HG02610 (cell line): ENCODE results near the gene KLHL29.

Source experiments
- ATAC-seq: cut with Tn5 transposase; IDR thresholded peaks from one replicate; pipeline ENCODE4 v1.9.1; 2021; ENCODE audit warnings: mild to moderate bottlenecking, moderate library complexity; ENCODE audit not compliant: unreplicated experiment

KLHL29 gene

DNA sequence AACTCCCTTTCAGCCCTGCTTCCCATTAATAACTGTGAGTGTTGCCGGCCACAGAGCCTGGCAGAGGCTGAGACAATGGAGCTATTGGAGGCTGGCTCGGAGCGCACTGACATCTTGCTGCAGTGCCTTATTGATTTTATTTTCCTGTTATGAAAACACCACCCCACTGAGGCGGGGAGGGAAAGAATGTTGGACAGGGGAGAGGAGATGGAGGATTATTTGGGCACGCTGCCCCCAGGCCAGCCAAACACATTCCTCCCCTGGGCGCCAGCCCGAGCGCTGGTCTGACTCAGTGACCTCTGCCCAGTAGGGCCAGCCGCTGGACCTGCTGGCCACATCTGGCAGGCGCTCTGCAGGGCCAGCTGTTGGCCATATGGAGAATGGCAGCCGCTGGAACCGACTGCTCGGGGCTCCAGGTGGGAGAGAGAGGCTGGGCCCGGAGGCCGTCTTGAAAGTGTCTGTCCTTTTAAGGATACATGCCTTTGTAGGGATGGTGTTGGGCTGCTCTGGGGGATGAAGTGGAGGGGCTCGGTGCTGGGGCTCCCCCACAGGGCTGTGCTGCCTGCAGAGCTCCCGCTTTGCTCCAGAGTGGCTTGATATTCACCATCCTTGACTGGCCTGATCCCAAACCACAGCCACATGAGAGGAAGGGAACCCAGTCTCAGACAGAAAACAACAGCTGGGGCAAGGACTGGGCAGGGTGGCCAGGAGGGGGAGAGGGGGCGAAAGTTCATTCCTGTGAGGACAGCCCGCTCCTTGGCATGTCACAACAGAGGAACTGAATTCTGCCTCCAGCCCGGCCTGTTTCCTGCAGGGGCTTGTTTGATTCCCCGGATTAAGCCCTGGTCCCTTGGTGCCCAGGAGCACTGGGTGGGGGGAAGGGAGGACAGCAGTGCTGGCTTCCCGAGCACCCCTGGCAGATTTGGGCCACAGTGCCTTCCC lies 179.0 kb downstream of the KLHL29 start:
- no peak for ATAC-seq

DNA sequence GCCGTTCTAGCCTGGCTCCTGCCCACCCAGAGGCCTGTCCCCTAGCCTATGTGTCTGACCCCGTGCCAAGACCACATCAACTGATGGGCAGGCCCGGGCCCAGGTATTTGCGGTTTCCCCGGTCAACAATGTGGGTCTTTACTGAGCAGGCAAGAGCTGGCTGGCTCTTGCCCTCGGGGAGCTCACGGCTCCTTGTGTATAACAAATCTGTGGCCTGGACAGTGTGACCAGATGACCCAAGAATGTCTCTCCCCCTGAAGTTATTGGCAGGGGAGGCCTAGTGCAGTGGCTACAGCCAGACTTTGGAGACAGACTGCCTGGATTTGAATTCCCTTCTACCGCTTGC lies 179.6 kb downstream of the KLHL29 start:
- no peak for ATAC-seq

DNA sequence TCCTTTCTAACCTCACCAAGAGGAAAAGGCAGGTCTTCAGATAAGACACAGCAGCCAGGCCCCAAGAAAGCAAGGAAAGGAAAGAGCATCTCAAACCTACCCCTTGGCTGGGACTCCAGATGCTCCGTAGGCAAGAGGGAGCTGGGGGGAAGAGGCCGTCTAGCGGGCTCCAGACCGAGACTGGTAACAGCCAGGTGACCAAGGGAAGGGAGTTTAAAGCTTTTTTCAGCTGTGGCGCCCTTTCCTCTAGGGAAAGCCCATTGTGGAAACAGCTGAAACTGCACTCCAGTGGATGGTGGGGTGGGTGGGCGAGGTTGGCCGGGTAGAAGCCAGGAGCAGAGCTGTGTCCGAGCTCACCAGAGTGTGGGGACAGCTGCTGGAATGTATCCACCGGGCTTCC lies 180.4 kb downstream of the KLHL29 start:
- ATAC-seq: no peak

DNA sequence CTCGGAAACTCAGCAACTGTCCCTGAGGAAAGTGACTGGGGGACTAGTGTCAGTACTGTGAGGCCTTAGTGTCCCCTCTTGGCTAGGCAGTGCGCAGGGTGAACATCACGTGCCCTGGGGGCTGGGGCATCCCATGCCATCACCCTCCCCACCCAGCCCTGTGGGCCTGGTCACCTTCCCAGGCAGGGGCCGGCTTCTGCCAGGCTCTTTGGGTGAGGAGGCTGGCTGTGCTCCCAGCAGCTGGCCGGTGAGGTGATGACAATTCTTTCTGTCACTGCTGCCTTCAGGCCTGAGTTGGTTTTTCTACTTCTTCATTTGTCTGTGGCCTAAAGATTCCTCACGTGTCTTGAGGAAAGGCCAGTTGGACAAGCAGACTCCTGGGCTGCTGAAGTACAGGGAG lies 180.8 kb downstream of the KLHL29 start:
- no peak for ATAC-seq

DNA sequence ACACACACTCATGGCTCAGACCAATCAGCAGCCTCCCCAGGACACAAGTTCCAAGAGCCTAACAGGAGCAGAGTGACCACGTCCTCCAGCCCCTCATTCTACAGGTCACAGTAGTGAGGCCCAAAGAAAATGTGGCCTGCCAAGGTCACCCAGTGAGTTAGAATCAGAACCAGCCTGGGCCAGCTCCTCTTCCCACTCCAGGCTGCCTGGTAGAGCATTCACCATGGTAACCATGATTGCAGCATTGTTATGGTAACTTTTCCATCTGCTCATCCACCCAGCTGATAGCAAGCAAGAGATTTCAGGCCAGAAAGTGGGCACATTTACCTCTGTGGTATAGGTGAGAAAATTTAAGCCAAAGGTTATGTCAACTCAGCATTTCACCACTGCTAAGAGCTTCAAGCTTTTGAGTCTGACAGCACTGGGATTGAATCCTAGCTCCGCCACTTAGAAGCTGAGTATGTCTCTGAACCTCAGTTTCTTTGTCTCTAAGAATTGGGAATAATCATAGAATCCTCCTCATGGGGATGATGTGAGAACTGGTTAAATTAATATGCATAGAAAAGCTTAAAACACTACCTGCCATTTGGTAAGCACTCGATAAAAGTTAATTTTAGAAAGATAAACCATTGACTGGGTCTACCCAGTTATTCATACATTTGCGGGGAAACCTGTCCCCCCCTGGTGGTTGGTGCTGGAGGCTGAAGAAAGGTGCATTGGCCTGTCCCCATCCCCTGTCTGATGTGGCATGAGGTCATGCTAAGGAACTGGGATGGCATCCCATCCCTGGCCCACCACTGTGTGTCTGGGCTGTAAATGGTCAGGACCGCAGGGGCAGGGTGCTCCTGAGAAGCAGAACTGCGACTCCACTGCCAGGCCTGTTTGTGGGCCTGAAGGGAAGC lies 181.5 kb downstream of the KLHL29 start:
- no peak for ATAC-seq

DNA sequence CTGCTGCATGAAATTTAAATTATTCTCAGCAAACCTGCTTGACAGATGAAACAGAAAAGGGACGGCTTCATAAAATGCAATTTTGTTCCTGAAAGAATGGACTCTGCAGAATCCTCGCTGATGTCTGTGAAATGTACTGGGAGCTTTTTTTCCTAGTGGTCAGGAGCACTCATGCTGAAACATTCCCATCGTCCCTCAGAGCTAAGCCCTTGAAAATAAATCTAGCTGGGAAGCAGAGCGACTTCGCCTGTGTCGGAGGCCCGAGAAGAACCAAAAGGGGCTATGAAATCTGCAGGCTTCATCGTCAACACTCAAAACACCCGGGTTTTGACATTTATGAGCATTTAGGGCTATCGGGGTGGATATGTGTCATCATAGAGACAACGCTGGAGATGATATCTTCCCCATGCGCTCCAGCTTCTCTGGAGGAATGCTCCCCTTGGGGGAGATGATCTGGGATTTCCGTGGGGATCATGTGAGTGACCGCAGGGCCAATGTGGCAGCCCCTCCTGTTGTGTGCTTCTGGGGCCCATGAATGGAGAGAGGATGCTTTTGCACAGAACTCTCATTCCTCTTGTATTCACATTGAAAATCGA lies 182.3 kb downstream of the KLHL29 start:
- no peak for ATAC-seq

DNA sequence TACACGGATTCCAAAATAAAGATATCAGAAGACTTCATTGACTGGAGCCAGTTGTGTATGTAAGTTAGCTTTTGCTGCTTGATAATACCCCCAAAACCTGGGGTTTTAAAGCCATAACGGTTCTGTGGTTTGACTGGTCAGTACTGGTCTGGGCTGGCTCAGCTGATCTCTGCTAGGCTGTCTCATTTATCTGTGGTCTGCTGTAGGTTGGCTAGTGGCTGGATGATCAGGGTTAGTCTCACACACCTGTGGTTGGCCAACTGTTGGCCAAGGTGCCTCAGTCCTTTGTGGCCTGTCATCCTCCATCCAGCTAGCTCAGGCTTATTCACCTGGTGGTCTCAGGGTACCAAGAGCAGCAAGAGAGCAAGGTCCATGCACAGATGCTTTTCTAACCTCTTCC lies 183.2 kb downstream of the KLHL29 start:
- ATAC-seq: no peak

DNA sequence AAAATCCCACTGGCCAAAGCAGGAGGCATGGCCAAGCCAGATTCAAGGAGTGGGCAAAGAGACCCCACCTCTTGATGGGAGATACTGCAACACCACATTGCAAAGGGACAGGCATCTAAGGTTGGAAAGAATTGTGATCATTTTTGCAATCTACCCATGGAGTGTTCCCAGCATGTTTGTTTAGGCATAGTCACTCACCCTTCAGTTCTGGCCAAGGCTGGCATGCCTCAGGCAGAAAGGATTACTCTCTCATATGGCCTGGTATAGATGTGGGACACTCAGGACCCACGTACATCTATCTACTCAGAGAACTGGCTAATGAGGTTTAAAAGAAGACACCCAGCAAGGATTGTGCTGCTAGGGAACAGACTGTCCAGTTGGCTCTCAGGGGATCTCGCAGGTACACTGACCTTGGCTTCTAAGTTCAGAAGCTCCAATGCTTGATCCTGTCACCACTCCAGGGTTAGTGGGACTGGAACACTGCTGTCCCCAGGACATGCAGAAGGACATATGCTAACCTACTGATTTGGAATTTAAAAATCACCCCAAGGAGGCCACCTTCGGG lies 183.7 kb downstream of the KLHL29 start:
- no peak for ATAC-seq

DNA sequence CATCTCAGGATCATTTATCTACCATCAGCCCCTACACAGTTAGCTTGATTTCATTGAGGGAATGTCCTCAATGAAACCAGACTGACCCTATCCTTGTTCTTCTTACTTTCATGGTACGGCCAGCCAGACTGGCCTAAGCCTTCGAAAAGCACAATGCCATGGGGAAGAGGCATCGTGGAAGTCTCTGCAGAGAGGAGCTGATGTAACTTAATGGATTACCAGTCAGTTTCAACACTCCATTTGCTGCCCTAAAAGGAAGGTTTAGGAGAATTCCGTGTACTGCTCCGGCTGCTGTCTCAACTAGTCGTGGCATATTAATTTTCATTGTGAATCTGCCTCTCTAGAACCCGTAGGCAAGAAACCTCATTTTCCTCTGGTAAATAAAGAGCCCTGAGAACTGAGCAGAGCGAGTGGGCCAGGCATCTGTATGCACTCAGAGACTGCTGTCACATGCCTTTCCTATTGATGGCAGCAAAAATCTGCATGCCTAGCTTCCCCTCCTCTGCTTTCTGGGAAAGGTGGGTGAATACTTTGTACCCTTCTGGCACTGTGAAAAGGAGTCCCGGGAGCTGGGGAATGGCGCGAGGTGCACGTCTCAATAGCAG lies 184.9 kb downstream of the KLHL29 start:
- no peak for ATAC-seq

DNA sequence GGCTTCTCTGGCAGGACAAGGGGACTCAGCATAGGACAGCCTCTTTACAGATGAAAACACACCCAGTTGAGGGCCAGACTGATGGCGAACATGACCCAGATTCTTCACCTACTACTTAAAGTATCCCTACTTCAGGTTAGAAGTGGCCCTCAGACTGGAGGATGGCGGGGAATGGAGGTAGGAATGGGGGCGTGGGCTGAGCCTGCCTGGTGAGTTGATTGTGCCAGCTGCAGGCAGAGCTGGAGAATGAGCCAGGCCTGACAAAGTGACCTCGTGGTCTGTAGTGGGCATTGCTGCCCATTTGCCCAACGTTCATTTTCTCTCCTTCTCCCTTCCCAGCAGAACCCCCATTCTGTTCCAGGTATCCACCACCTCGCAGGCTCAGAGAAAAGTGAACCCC lies 186.1 kb downstream of the KLHL29 start:
- no peak for ATAC-seq

DNA sequence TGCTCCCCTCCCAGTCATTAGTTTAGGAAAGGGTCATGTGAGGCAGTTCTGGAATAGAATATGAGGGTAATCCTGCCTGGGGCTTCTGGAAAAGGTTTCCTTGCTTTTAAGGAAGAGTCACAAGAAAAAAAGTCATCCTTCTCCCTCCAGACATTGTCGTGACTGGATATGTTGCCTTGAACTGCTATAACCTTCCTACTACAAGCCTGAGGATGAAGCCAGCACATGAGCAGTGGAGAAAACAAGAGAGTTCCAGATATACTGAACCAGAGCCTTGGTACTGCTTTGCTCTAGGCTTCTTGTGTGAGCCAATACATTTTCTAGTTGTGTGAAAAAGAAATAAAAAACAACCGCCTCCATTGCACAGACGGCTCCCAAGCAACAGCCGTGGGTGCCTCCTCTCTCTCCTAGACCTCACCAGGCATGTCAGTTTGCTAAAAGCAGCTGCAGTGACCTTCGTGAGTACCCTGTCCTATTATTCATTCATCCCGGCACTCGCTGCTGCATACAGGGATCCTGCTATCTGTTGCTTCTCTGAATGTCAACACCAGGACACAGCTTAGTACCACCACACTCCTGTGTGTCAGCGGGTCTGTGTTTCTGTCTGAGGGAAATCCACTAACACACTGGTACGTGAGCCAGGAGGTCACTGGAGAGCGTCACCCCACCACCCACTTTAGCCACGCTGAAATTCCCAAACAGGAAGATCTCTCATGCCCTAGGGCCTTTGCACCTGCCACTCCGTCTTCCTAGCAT lies 186.7 kb downstream of the KLHL29 start:
- no peak for ATAC-seq

DNA sequence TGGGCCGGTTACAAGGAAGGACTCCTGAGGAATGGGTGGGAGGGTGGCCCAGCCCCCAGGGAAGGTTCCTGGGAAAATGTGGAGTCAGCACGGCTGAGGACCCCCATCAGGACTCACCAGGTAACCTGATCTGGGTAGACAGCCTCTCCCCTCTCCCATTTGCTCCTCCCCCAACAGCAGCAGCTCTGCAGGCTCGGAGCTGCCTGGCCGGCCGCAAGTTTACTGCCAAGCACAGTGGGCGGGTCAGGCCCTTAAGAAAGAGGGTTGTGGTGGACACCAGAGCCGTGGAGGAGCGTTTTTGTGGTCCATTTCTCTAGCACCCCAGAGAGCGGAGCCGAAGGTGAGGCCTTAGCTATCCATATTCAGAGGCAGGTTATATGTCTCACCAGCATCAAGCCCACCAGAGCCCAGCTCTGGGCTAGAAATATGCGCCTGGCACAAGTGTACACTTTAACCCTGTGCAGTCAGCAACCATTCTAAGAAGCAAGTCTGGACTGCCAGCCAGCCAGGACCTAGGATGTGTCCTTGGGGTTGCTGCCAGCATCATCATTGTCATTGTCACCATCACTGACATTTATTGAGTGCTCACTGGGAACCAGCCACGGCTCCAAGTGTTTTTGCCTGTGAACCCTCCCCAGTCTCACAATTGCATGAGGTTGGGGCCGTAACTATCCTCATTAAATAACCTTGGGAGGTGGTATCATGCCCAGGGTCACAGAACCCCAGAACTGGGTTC lies 190.1 kb downstream of the KLHL29 start:
- ATAC-seq: no peak

DNA sequence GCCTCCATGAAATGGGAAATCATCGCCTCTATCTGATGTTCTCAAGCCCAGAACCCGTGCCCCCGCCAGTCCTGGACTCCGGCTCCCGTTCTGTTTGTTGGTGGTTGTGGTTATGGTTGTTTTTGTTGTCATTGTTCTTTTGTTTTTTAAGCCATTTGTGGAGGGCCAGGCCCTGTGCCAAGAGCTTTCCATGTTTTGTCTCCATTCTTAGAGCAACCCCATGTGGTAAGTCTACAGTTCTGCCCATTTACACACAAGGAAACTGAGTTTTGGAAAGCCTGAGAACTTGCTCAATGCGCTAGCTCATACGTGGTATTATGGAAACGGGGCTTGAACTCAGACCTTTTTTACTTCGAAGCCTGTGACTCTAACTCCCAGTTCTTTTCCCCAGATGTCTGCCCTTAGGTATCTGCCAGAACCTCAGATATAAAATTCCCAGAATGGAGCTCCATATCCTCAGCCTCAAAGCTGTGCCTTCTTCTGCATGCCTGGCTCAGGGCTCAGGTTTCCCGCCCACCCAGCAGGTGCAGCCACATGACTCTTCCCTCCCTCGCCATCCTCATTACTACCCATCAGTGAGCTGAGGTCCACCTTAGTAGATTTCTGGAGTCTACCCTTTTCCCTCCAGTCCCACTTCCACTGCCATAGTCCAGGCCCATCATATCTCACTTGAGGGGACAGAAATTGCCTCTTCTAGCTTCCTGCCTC lies 194.1 kb downstream of the KLHL29 start:
- ATAC-seq: no peak

DNA sequence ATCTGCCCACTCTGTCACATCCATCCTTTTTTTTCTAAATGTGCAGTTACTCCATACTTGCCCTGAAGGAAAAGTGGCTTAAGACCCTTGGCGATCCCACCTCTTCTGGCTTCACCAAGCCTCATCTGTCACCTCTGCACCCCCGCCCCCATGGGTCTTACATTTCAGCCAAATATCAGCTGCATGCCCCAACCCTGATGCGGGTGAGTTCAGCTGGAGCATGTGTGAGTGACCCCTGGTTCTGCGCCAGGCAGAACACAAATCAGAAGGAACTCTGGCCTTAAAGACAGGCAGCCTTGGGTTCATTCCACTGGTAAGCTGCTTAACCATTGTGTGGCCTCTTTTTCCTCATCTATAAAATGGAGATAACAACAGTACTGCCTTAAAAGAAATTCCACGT lies 194.7 kb downstream of the KLHL29 start:
- ATAC-seq: no peak

DNA sequence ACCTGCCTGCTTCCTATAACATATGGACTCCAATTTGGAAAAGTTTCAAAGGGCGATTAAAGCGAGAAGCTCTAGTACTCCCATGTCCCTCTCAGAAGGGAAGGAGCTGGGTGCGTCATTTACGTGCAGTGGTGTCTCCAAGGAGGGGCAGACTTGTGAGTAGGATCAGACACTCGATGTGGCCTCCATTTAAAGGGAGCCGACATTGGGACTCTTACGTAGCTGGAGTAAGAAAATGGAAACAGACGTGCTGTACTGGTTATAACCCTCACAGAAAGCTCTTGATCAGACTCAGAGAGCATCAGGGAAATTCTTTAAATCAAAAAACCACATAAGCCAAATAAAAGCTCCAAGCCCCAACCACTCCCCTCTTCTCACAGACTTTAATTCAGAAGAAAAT lies 198.5 kb downstream of the KLHL29 start:
- no peak for ATAC-seq

DNA sequence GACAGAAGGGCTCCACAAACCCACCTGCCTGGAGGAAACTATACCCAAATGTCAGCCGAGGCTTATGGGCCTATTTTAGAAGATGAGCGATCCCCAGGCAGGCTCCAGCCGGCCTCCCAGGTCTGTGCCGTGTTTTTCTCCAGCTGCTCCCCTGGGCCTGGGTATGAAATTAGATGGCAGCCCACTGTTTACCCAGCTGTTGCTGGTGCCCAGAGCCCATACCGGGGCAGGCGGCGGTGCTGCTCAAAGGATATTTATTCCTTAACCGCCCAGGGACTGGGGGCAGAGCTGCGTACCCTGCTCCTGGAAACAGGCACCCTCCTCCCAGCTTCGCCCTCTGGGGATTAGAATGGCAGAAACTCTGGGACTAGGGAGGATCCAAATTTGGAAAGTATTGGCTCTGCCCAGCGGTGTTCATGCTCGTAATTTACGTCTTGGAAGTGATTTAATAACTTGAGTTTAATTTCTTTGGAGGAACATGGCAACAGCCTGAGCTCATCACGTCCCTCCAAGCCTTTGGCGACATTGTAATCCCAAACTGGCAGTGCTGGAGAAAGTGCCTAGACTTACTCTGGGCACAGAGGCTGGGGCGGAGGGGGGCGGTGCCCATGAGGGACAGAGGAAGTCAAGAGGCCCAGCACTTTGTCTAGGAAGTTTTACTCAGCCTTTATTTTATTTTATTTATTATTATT lies 199.2 kb downstream of the KLHL29 start:
- no peak for ATAC-seq

DNA sequence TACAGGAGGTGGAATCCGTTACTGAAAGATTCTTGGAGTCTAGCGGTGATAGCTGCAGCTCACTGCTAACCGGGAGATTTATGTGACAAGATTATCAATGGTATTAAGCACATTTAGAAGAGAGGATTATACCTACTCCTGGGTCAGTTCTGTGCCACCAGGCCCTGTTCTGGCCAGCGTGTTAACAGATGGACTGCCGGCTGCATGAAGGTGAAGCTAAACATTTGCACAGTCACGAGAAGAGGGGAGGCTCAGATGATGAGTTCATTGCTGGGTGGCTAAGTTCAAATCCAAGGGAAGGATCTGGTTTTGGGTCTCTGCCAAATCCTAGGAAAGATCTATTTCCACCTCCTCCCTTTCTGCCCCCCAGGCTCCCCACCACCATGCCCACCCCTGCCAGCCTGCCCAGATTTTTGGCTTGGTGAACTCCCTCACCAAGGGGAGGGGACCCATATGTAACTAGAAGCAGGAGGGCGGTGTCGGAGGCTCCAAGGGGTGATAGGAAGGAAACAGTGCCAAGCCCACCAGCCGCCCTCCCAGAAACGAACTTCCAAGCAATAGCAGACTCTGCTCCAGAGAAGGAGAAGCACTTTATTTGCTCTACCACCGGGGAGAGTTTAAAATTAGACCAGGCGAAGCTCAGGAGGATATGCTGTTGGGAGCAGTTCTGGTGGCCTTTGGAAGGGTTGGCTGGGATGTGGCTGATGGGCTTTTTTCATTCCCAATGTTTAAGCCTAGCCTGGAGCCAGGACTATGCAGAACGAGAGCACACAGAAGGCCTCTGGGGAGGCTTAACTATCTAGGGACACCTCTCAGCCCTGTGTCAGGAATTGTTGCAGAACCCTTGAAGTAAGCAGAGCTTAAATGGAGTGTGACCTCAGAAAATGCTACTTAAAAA lies 200.5 kb downstream of the KLHL29 start:
- no peak for ATAC-seq
